T-helper 1 cell (primary cell): ENCODE results near the gene SLC37A1.
A peak's percentile ranks its signal among the peaks of the same experiment; 100 is the strongest.

Experiments
- DNase-seq, 5 donors: peaks; one replicate each; pipeline ENCODE4 v3.0.0-alpha.2; 2012 to 2020

The SLC37A1 gene

GRCh38 chr21:42580076-42580792 lies 66.6 kb downstream of the SLC37A1 start:
- peak in 1 of 5 donors; percentile 1 for DNase-seq

GRCh38 chr21:42580793-42581321 lies 67.2 kb downstream of the SLC37A1 start:
- DNase-seq: peak in 1 of 5 donors; percentile 5

GRCh38 chr21:42581336-42581992 lies 67.8 kb downstream of the SLC37A1 start:
- peak in 1 of 5 donors; percentile 6 for DNase-seq

DNA sequence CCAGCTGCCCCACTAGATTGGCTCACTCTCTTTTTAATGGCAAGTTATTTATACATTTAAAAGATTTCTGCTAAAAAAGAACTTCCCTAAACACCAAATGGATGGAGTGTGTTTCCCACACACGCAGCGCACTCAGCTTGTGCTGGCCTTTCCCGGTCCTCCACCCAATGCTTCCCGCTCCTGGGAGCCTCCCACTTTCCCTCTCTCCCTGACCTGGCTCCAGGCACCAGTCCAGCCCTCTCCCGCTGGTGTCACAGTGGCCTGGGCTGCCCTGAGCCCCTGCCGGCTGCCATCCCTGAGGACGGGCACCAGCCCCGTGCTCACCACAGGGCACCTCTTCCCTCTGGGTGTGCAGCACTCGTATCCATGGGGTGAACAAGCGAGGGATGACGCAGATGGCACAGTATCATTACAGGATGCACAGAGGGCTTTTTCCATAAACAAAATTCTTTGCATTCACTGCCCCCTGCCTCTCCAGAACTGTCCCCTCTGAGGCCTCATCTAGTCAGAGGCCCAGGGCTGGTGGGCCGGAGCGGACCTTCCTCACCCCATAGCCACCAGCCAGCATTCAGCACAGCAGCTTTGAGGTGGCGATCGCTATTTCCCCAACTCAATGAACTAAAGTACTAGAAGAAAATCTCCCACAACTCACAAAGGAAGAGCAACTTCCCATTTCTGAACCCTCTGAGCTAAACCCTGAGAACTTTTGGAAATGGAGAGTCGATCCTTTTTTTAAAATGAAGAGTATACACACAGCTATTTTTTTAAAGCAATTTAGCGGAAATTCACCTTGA lies 68.5 kb downstream of the SLC37A1 start:
- DNase-seq: peak in 1 of 5 donors; percentile 3

GRCh38 chr21:42582787-42583476 lies 69.3 kb downstream of the SLC37A1 start:
- no peak for DNase-seq

DNA sequence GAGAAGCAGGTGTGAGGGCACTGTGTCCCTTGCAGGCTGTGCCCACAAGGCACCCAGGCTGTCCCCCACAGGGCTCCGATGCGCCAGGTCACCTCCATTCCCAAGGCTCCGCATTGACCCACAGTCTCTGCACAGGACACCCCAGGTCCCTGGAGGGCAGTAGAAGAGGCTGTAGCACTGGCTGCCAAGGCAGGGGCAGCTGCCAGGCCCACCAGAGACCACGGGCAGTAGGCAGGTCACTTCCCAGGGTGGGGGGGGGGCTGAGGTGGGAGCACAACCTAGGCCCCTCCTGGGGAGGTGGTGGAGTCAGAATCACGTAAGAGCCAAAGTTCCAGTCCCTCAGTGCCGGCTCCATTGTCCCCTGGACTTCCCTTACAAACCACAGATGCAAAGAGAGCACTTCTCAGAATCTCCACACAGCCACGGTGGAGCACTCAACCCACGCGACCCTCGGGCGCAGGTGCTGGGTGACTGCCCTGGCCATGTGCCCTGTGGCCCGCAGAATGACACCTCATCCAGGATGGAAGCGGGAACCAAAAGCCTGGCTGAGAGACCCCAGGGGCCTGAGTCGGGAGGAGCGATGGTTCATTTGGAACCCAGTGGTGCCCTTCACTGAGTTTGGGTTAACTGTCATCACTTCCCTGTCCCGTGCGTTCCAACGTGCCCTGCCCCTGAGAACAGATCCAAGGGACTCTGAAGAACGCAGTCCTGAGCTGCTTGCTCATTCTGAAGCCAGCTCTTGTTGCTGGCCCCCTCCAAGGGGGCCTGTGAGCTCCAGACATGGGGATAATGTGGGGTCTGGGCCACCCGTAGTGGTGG lies 70.0 kb downstream of the SLC37A1 start:
- DNase-seq: peak in 1 of 5 donors; percentile 1

DNA sequence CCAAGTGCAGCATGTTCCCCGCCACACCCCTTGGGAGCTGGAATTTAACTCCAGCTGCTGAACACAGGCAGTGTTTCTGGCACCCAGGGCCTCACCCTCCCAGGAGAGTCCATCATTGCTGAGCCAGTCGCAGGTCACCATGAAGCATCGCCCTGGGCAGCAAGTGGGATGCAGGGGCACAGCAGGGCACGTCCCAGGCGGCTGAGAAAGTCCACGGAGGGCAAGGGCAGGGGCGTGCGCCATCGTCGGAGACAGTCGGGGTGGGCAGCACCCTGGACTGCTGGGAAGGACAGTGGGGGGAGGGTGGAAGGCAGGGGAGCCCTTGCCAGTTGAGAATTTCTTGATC lies 70.6 kb downstream of the SLC37A1 start:
- peak in 1 of 5 donors; percentile 3 for DNase-seq

DNA sequence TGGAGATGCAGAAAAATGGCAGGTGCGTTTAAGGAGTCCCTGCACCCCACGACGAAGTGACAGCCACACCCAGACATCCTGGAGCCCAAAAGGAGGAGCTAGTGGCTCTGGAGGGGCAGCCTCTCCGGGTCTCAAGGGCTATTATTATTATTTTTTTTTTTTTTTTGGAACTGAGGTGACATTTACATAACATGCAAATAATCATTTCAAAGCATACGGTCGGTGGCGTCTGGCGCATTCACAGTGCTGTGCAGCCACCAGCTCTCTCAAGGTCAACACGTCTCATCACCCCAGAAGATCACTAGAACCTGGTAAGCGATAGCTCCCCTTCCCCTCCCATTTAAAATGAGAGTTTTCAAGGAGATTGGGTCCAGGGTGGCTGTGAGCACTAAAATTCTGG lies 72.2 kb downstream of the SLC37A1 start:
- DNase-seq: no peak

DNA sequence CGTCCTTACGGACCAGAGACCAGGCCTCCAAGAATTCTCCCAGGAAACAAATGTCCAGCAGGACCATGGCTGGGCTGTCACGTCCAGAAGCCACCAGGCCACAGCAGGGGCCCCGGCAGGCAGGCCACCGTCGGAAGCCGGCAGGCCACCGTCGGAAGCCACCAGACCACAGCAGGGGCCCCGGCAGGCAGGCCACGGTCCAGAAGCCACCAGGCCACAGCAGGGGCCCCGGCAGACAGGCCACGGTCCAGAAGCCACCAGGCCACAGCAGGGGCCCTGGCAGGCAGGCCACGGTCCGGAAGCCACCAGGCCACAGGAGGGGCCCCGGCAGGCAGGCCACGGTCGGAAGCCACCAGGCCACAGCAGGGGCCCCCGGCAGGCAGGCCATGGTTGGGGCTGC lies 72.8 kb downstream of the SLC37A1 start:
- DNase-seq: no peak

GRCh38 chr21:42587036-42587435 lies 73.4 kb downstream of the SLC37A1 start:
- DNase-seq: no peak

DNA sequence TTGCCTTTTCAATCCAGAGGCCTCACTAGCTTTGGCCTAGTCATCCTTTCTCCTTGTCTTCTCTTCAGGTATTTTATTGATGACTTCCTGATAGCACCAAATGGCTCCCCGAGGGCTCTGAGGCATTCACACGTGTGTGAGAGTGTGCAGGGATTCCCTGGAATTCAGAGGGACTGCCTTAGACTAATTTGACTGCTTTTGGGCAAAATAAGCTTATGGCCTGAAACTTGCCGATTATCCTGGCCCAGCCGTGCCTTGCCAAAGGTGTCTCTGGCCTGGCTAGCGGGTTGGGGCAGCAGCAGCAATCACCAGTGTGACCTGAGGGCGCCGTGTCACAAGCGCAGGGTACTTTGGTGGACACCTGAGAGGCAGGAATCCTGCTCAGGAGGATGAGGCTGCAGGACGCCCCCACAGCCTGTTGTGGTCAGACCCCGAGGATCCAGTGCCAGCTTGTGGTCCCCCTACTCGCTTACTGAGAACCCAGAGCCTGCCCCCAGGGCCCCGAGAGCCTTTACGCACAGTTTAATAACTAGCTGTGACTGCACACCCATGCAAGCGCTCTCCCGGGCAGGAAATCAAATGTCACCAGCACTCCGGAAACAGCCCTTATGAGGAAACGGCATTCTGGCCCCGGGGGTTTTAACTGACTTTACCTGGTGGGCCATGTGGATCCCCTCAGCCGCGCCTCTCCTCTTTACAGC lies 76.9 kb downstream of the SLC37A1 start:
- no peak for DNase-seq

- DNase-seq: no peak
Observed at GRCh38 chr21:42591170-42591869, 77.7 kb downstream of the SLC37A1 start.

DNA sequence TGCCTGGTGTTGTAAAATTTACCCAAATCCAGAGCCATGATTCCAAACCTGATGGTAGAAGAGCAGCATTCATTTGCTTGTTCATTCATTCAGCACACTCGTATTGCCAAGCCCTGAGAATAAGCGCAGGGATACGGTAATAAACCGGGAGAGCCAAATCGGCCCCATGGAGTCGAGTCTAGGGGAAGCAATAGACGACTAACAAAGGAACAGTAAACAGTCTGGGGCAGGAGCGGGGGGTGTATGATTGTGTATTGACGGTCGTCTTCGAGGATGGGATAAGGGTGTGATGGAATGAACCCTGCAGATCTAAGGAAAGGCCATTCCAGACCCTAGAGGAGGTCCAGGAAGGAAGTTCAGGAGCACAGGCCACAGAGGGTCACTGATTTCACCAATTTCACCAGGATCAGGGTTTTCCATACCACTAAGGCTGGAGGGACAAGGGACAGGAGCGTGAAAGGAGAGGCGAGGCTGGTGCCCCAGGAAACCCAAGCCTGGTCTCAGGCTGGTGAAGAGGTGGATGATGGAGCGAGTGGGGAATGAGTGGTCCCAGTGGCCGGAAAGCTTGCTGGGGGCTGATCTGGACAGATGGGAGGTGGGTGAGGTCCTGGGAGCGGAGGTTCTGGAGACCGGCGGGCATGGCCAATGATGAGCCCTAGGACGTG lies 78.6 kb downstream of the SLC37A1 start:
- no peak for DNase-seq

- DNase-seq: peak; percentile 27 to 56 (median 52)
Observed at GRCh38 chr21:42593007-42593814, 79.6 kb downstream of the SLC37A1 start.

DNA sequence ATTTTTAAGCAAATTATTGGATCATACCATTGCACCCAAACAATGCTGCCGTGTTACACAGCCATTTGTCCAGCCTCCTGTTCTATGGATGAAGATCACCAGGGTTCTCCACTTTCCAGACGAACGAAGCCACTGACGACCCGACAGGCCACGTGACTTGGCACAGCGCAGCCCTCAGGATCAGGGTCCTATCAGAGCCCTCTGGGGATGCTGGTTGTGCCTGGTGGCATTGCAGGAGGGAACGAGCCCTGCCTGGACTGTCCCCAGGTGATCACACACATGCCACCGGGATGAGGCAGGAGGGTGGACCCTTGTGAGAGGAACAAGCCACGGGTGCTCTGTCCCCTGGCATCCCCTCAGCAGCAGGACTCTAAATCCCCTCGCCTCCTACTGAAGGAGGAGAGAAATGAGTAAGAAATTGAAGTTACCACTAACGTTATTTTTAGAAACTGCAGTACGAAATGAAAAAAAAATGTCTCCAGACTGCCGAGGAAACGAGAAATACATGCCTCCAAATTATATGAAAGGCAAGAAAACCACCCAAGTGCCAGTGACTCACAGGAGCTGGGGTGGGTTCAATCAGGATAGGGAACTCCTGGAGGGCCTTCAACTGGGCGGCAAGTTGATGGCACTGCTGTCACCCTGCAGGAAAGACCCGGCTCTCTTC lies 81.1 kb downstream of the SLC37A1 start:
- DNase-seq: no peak

DNA sequence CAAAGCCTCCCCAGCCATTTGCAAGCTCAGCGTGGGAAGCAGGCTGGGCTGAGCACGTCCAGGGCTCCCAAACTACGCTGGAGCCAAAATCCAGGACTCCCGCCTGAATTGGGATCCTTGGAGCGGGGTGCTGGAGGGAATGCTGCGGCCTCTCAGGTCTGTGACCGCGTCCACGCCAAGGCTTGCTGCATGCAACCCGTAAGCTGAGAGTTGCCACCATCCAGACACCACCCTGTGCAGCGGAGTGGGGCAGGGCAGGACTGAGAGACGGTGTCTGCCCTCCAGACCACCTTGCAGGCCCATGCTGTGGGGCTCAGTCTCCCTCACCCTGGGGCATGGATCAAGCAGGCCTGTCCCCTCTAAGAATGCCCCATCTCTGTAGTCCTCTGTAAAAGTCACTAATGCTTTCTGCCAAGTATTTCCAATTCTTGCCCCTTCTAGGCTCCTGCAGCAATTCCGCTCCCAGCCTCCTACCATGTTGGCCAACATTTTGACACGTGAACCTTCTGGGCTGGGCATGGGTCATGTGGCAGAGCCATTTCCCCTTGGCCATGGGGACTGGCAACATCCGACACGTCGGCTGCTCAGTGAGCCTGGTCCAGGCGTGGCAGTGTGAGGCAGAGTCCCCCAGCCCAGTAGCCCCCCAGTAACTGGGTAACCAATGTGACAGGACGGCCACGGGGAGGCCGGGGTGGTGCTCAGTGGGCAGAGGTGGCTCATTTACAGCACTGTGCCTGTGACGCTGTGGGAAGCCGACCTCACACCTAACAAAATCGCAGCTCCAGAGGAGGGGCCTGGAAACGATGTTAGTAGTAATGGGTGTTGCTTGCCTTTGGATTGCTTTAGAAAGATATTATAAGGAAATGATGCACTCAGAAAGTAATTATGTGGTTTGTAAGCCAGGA lies 81.9 kb downstream of the SLC37A1 start:
- DNase-seq: no peak

GRCh38 chr21:42596657-42597056 lies 83.0 kb downstream of the SLC37A1 start:
- no peak for DNase-seq
